Heart left ventricle (tissue), 13 donors: ENCODE results near the gene SUCO.

Experiments used
- POLR2A ChIP-seq, 2 donors: fragments of 450-650 bp; IDR thresholded peaks; one replicate each; pipeline ENCODE4 v1.6.1; 2017; ENCODE audit warnings: antibody characterized with exemption in 2 of 2, mild to moderate bottlenecking in 2 of 2, moderate library complexity in 2 of 2
- TF ChIP-seq, protein P1 (sequence below), 12 donors: fragments of 200-600 bp; sonication (generic) in 4 of 12; IDR thresholded peaks; one replicate each; pipeline versions ENCODE4 v1.5.0 to v1.8.0; 2018 to 2022; ENCODE audit warnings: antibody characterized with exemption in 12 of 12, mild to moderate bottlenecking in 5 of 12
- donor health status: ischemic (EF 13 %, LVEDD 7.1; RV severe dilation, severe dysfunction).
- donor health status: DM: no; HTN: yes; CAD: no.
- donor health status: DM: no; HTN: no; CAD: no.
- donor health status: ischemic (EF 25% LVEDD 6.9; RV normal size, moderate dysfunction).
- donor health status: ischemic (EF 25% LVEDD 5.7; RV mildly dilated, moderate dysfunction).
- donor health status: ischemic (EF 35%, LVEDD 5.7; RV mildly dilated, moderate dysfunction).
- donor health status: nonischemic (EF 11% LVEDD 7.7; RV severe dilation, severe dysfunction).
- donor health status: DM: yes; HTN: yes; CAD: no.
- donor health status: PGD.
- donor health status: ischemic (EF 29% LVEDD 5.4; RV normal size, mild dysfunction).
- donor health status: nonischemic (EF 23%, LVEDD 6.1; RV moderate dilation, normal function).

DNA sequence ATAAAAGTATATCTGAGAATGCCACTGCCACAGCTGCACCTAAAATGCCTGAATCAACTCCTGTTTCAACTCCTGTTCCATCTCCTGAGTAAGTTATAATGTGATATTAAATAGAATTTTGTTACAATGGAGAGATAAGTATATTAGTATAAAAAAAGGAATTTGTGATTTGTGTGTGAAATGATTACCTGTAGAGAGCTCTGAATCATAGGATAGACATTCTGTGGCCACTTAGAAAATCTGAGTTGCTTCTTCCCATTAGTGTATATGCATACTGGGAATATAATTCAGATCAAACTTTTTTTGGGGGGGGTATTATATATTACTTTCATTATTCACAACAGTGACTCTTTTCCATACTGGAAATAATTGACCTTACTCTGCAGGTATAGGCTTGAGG is 52.9 kb downstream of the SUCO start:
- no peak for TF ChIP-seq POLR2A (IDR thresholded peaks at IDR 0.05)
- TF ChIP-seq, protein P1, sequence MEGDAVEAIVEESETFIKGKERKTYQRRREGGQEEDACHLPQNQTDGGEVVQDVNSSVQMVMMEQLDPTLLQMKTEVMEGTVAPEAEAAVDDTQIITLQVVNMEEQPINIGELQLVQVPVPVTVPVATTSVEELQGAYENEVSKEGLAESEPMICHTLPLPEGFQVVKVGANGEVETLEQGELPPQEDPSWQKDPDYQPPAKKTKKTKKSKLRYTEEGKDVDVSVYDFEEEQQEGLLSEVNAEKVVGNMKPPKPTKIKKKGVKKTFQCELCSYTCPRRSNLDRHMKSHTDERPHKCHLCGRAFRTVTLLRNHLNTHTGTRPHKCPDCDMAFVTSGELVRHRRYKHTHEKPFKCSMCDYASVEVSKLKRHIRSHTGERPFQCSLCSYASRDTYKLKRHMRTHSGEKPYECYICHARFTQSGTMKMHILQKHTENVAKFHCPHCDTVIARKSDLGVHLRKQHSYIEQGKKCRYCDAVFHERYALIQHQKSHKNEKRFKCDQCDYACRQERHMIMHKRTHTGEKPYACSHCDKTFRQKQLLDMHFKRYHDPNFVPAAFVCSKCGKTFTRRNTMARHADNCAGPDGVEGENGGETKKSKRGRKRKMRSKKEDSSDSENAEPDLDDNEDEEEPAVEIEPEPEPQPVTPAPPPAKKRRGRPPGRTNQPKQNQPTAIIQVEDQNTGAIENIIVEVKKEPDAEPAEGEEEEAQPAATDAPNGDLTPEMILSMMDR (IDR thresholded peaks at IDR 0.05), result no peak
